ENCODE measurements around the gene FMNL2.

Gene FMNL2

DNA sequence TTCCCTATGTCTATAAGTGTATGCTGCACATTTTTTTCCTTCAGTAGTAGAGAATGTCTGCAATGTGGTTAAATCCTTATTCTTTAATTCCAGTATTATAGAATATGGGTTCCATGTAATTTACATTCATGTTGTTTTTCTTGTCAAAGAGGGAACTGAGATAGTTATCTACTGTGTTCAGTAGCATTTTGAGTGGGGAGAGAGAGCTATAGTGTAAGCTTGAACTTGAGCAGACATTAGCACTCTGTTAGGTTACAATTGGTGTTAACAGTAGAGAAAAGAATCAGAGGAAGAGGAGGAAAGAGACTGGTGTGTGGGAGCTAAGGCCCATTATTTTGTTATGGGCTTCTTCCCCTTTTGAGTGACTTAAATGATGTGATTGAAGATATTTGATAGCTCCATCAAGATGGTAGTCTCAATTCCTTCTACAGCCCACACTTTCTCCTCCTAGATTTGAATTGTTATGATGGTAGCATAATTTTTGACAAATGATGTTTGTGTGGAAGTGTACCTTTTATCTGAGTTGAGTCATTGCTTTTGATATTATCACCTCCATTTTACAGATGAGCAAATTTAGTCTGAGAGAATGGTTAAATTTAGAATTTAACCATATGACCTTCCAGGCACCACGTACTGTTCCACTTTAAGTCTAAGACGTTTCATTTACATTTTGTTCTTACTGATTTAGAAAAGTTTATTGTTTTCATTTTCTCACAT, 71.3 kb downstream of the FMNL2 start:
- no peak for DNase-seq

- no peak for DNase-seq
Measured at GRCh38 chr2:152406836-152407161, 71.8 kb downstream of the FMNL2 start.

GRCh38 chr2:152407204-152407721, 72.3 kb downstream of the FMNL2 start:
- peak; percentile 54 for DNase-seq

- peak; percentile 74 for DNase-seq
Measured at GRCh38 chr2:152407806-152408205, 72.8 kb downstream of the FMNL2 start.

GRCh38 chr2:152408254-152408653, 73.3 kb downstream of the FMNL2 start:
- DNase-seq = no peak

- no peak for DNase-seq
Measured at GRCh38 chr2:152409386-152410164, 74.6 kb downstream of the FMNL2 start.

DNA sequence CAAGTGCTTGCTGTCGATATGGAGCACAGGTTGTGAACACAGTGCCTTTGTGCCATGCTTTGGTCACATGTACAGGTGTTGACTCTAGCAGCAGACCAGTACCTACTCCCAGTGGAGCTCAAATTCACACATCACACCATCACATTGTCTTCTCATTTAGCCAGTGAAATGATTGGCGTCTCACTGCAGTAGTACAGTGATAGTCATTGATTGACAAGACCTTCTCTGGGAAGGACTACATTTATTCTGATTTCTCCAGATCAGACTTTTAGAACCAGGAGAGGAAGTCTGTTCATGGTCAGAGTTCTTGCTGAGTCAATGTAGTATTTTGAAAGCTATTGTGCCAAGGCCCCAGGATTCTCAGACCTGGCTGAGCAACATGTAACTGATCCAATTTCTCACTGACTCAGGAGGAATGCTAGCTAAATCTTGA, 75.2 kb downstream of the FMNL2 start:
- no peak for DNase-seq

DNA sequence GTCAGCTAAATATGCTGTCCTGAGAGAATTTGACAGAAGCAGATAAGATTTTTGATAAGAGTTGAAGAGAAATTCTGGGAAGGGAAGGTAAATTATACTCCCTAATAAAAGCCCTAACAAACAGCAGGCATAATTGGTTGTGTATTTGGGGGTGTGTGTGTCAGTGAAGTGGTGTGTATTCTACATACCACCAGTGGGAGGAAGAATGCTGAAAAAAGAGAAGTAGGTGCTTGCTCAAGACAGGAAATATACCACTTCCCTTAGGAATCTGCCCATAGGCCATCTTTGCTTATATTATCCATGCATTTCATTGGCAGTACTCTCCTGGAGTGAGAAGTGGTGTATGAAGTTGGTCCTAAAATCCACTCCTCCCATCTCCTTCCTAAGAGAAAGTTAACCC, 76.2 kb downstream of the FMNL2 start:
- no peak for DNase-seq

DNA sequence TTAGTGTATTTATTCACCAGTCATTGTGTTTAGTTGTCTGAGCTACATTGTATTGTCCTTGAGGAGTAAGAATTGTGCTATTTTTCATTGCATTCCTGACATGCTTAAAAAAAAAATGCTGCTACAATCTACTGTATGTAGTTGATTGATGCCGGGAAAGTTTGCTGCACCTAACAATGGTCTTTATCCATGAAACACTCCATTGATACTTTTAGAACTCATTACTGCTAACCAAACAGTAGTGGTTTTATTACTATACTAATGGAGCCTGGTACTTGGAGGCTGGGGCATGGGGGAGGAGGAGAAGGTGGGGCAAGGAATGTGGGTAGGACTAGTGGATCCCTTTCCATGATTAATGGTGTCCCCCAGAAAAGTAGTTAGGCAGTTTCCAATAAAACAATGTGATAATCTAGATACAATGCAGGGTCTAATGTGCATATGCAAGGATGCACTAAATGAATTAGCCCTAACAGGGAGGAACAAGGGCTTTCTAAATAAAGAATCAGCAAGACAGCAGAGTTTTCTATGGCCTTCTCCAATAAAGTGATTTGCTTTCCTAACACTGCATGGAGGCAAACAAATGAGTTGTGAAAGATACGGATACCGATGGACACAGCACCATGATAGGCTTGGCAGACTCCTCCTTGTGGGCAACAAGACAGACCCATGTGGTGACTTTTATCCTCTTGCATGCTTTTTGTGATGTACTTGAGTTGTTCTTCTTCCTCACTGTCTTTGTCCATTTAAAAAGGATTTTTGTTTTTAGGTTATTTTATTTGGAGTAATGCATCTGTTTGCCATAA, 78.5 kb downstream of the FMNL2 start:
- no peak for DNase-seq

DNA sequence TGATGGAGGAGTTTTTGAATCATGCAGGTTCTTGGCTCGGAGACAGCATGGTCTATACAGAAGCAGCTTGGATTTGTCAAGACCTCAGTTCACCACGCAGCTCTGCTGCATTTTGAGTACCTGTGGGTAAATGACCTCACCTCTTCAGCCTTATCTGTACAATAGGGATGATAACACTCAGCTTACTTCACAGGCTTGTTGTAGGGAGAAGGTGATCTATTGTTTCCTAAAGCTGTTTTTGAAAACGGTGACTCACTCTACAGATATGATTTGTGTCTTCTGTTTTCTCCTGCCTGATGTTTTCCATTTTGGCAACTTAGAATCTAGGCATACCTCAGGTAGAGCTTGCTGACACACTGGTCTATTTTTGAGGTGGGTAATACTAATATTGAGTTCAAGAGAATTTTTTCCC, 80.3 kb downstream of the FMNL2 start:
- DNase-seq = no peak

DNA sequence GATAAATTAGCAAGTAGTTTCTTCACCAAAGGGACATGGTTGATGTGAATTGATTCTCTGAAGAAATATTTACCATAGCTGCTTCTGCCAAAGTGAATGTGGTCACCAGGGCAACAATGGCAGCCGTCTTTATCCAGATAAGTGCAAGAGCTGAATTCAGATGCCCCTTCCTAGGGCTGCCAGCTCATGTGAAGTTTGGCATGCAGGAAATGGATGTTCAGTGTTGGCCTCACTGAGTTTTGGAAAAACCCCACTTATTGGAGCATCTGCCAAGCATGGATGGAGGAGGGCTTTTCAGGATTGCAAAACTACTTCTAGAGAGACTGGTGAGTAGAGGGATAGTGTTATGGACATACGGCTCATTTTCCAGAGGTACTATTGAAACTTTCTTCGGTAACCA, 80.8 kb downstream of the FMNL2 start:
- no peak for DNase-seq

- DNase-seq = no peak
Measured at GRCh38 chr2:152418688-152419087, 83.7 kb downstream of the FMNL2 start.

DNA sequence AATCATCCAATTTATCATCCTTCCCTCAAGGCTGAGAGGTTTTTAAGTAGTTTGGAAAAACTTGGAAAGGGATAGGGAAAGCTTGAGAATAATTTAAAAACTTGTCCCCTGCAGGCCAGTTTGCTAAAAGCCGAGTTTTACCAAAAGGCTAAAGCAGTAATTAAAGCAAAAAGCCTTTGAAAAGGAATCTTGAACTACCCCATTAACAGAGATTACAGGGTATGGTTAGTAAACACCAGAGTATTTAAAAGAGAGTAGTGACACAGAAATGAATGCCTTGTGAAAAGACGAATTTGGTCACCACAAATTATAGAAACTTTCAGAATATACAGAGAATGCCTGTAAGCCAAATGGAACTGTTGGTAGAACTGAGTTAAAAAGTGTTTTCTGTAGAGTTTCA, 85.0 kb downstream of the FMNL2 start:
- DNase-seq = no peak

GRCh38 chr2:152420363-152420762, 85.4 kb downstream of the FMNL2 start:
- DNase-seq = no peak

DNA sequence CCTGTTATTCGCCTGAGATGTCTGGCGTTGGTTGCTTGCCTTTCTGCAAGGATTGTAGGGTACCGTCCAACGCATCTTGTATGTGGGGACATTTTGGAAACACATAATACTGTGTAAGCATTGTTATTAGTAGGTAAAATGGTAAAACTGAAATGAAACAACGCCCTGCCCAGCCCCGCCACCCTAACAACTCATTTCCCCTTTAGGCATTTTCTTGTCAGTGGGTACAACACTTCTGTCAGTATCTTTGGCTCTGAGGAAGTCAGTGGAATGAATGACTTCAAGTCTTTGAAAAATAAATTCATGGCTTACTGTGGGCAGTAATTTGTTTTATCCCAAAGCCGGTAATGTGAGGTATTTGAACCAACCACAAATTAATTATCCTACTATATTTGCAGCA, 86.0 kb downstream of the FMNL2 start:
- no peak for DNase-seq

DNA sequence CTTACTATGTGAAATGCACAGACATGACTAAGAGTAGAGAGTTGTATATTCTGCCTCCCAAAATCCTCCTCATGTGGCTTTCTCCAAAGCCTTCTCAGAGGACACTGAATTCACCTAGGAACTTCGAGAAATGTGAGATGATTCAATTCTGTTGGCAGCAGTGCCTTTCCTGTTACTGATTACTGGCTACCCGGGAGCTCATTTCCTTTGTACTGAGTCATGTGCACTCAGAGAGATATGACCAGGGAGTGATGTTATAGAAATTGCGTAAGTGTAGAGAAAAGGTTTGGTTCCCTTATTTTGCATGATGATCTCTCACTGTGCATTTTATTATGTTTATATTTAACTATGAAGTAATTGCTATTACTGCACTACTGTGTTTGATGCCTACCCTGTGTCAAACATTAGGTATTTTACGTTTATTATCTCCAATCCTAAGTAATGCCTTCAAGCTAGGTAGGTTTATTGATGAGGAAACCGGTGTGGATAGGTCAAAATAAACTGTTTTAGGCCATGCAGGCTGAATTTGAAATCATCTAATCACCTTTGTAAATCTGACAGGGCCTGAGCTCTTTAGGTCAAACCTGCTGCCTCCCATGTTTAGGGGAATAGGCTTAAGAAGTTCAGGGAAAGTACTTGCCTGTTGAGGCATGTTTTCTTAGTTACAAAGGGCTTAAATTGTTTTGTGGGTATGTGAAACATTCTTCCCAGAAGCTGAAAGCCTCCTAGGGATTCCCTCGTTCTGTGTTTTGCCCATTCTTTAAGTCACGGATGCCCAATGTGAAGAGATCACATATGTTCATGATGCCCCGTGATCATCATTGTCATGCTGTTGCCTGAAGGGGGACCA, 86.8 kb downstream of the FMNL2 start:
- peak; percentile 50 for DNase-seq

- no peak for DNase-seq
Measured at GRCh38 chr2:152423684-152424083, 88.7 kb downstream of the FMNL2 start.

GRCh38 chr2:152425765-152426727, 91.1 kb downstream of the FMNL2 start:
- peak; percentile 27 for DNase-seq

DNA sequence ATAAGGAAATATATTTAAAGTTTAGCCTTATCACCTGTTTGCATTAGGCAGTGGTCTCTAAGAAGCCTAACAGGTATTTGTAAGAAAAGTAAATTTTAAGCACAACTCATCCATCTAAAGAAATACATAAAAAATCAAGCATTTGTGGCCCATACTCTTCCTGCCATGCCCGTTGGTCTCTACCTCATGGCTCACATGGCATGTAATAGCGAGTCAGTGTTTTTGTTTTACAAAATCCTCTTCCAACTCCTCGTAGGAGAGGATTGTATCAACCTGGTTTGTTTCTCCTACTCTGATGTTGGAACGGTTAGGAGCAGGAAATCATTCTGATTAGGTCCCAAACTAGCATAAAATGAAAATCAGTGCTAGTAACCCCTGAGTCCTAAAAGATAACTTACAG, 91.8 kb downstream of the FMNL2 start:
- no peak for DNase-seq

DNA sequence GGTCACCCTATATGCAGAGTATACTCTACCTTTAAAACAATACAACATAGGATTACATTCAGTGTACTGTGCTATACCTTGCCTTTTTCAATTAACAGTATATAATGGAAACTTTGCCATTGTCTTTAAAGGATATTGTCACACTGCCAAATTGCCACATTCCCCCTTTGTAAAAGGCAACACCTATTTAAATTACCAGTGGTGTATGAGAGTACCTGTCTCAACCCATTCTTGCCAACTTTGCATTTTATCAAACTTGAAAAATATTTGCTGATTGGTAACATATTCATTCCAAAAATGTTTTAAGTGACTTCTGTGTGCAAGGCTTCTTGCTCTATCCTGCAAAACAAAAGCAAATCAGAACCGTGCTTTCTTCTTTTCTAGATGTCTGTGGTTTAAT, 92.9 kb downstream of the FMNL2 start:
- DNase-seq = no peak

Measured in NCI-H82 (cell line).